Subcutaneous adipose tissue (tissue), 4 donors: Measurements from ENCODE around the gene GREB1L. TPM values are rescaled to one million over a fixed set of nuclear protein-coding genes. Genes with fewer than 3 reads are reported as not detected.

Experiments used
- total RNA-seq, 4 donors: library from RNA; depleted of rRNA; stranded (reverse); fragments of >200 nt; gene quantifications; one replicate each; pipeline ENCODE4 v1.1.0, GENCODE V29; 2016
- TF ChIP-seq, protein P1 (sequence below): fragments of 450-650 bp; IDR thresholded peaks from one replicate; pipeline ENCODE4 v1.5.1; 2016; ENCODE audit warnings: low read depth, mild to moderate bottlenecking, control low read depth, antibody characterized with exemption, moderate library complexity

Gene GREB1L
- total RNA-seq, 4 donors from 2014 or later: 10.0 to 39.7 (median 26.0) TPM

DNA sequence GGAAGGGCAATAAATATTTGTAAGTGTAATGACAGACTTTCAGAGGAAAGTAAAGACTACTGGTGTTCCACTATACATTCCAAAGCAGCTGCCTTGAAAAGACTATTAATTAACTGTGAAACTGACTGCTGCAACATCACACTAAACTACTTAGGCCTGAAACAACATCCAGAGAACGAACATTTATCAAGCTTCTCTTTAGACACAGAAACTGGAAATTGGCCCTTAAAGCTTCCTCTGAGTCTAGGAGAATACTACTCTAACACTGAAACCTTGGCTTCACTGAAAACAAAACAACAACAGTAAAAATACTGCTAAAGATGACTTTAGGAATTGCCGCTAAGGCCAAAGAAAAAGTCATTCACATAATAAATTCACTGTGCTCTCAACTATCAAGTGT is 283.9 kb downstream of the GREB1L start:
- TF ChIP-seq, protein P1, sequence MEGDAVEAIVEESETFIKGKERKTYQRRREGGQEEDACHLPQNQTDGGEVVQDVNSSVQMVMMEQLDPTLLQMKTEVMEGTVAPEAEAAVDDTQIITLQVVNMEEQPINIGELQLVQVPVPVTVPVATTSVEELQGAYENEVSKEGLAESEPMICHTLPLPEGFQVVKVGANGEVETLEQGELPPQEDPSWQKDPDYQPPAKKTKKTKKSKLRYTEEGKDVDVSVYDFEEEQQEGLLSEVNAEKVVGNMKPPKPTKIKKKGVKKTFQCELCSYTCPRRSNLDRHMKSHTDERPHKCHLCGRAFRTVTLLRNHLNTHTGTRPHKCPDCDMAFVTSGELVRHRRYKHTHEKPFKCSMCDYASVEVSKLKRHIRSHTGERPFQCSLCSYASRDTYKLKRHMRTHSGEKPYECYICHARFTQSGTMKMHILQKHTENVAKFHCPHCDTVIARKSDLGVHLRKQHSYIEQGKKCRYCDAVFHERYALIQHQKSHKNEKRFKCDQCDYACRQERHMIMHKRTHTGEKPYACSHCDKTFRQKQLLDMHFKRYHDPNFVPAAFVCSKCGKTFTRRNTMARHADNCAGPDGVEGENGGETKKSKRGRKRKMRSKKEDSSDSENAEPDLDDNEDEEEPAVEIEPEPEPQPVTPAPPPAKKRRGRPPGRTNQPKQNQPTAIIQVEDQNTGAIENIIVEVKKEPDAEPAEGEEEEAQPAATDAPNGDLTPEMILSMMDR: no peak

DNA sequence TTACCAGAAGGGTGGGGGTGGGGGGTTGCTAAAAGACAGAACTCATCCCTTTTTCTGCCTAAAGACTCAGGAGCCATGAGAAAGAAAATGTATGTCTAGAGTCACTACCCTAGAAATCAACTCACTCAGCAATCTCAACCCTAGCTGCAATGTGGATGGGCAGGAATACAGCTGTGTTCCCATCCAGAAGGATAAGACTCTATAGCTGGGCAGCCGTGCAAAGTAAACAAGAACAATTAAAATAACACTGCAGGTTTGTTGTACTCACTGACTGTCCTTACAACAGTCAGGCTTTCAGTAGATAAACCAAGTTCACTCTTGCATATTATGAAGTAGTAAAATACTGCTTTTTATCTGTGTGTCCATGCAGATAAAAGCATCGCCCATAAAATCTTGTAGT is 284.4 kb downstream of the GREB1L start:
- TF ChIP-seq, protein P1: no peak

DNA sequence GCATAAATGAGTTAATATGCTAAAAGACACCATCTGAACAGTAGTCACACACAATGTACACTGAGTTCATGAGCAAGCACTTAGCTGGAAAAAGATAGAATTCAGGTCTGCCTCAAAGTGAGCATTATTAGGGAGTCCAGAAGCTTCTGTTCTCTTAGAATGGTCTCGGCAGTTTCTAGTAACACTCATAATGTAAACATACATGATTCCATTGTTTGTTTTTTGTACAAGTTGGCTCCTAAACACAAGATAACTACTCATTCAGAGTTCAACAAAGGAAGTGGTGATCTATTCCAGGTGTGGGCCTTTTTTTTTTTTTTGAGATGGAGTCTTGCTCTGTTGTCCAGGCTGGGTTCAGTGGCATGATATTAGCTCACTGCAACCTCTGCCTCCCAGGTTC is 292.3 kb downstream of the GREB1L start:
- TF ChIP-seq, protein P1: no peak

DNA sequence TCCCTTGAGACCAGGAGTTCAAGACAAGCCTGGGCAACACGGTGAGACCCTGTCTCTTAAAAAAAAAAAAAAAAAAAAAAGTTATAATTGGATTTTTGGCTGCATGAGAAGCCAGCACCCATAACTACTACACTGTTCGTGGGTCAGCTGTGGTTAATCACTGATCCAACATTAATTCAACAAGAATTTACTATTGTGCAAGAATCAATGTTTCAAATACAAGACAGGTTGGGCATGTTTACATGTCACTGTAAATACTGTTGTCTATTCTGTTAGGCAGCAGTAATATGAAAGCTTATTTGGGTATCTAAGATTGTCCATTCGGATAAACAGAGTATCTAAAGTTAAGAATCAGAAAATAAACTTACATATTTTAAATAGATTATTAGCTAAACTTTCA is 296.2 kb downstream of the GREB1L start:
- TF ChIP-seq, protein P1: no peak

DNA sequence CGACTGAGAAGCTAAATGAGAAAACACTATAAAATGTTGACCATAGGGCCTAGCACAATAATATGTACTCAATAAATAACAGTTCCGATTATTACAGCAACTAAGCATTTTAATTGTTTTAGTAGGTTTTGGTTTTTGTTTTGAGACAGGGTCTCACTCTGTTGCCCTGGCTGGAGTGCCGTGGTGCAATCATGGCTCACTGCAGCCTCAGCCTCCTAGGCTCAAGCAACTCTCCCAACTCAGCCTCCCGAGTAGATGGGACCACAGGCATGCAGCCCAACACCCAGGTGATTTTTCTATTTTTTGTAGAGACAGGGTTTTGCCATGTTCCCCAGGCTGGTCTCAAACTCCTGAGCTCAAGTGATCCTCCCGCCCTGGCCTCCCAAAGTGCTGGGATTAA is 304.4 kb downstream of the GREB1L start:
- TF ChIP-seq, protein P1: no peak

DNA sequence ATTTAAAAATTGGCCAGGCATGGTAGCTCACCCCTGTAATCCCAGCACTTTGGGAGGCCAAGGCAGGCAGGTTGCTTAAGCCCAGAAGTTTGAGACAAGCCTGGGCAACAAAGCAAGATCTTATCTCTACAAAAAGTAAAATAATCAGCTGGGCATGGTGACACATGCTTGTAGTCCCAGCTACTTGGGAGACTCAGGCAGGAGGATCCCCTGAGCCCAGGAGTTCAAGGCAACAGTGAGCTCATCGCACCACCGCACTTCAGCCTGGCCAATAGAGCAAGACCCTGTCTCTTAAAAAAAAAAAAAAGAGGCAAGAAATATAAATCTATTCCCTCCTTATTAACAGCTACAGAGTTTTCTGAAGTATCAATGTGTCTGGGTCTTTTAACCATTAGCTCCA is 306.6 kb downstream of the GREB1L start:
- TF ChIP-seq, protein P1: no peak

DNA sequence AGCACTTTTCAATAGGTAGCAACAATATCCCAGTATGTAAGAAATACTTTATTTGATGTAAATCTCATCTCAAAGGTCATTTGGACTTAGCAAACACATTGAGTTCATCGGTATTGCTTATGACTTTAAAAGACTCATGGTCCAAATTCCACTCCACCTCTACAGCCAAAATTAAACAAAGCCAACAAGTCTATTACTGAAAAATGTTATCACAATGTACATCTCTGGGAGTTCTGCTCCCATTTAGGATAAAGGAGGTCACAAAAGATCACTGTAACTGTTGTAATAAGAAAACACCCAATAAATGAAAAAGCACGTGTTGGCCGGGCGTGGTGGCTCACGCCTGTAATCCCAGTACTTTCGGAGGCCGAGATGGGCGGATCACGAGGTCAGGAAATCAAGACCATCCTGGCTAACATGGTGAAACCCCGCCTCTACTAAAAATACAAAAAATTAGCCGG is 308.5 kb downstream of the GREB1L start:
- TF ChIP-seq, protein P1: no peak
